CD1c-positive myeloid dendritic cell (primary cell): ENCODE results near the gene NPAS3.

Experiments
- DNase-seq: peaks from one replicate; pipeline ENCODE4 v3.0.0-alpha.2; 2016; ENCODE audit errors: extremely low spot score

The NPAS3 gene

GRCh38 chr14:32940066-32940651 lies 1.5 kb downstream of the NPAS3 start:
- no peak for DNase-seq

GRCh38 chr14:32940711-32941667 lies 2.3 kb downstream of the NPAS3 start:
- DNase-seq = no peak

GRCh38 chr14:32941668-32942065 lies 3.0 kb downstream of the NPAS3 start:
- DNase-seq = no peak

- DNase-seq = no peak
Measured at GRCh38 chr14:32947081-32947480, 8.4 kb downstream of the NPAS3 start.

GRCh38 chr14:32947792-32948191 lies 9.1 kb downstream of the NPAS3 start:
- DNase-seq = no peak

GRCh38 chr14:32950584-32950983 lies 11.9 kb downstream of the NPAS3 start:
- no peak for DNase-seq

GRCh38 chr14:32967421-32967820 lies 28.7 kb downstream of the NPAS3 start:
- DNase-seq = no peak

- no peak for DNase-seq
Measured at GRCh38 chr14:32968972-32969544, 30.4 kb downstream of the NPAS3 start.

GRCh38 chr14:32977913-32978312 lies 39.2 kb downstream of the NPAS3 start:
- peak; percentile 14 for DNase-seq

GRCh38 chr14:32978691-32979255 lies 40.1 kb downstream of the NPAS3 start:
- DNase-seq = no peak

GRCh38 chr14:32980178-32980901 lies 41.7 kb downstream of the NPAS3 start:
- DNase-seq = no peak

- DNase-seq = no peak
Measured at GRCh38 chr14:32980902-32981501, 42.3 kb downstream of the NPAS3 start.

- DNase-seq = no peak
Measured at GRCh38 chr14:32984241-32984930, 45.7 kb downstream of the NPAS3 start.

GRCh38 chr14:32985866-32986265 lies 47.2 kb downstream of the NPAS3 start:
- no peak for DNase-seq

GRCh38 chr14:32986791-32987540 lies 48.3 kb downstream of the NPAS3 start:
- DNase-seq = no peak

- no peak for DNase-seq
Measured at GRCh38 chr14:32991691-32992090, 53.0 kb downstream of the NPAS3 start.

- no peak for DNase-seq
Measured at GRCh38 chr14:32993921-32994320, 55.2 kb downstream of the NPAS3 start.

- DNase-seq = no peak
Measured at GRCh38 chr14:32996343-32996742, 57.7 kb downstream of the NPAS3 start.

- no peak for DNase-seq
Measured at GRCh38 chr14:32998433-32998832, 59.8 kb downstream of the NPAS3 start.

GRCh38 chr14:33009673-33010072 lies 71.0 kb downstream of the NPAS3 start:
- DNase-seq = no peak
